Caco-2 (cell line): ENCODE data around the gene STAP1. TPM values are rescaled to one million over a fixed set of nuclear protein-coding genes. Genes with fewer than 3 reads are reported as not detected.

Experiments
- BruUV-seq: library from RNA; stranded (reverse); fragments of 400-500 nt; replicated peaks from 2 replicates; lab custom pipeline; 2021; lab: Mats Ljungman, UMichigan
- CTCF ChIA-PET: fragments of 300-600 bp; sonication (Branson Sonifier 250); formaldehyde crosslinking; loops from one replicate; lab custom pipeline; 2022; ENCODE audit warnings: antibody characterized with exemption; lab: Charles Lee
- POLR2A ChIA-PET: fragments of 300-600 bp; sonication (Branson Sonifier 250); formaldehyde crosslinking; loops from one replicate; lab custom pipeline; 2022; ENCODE audit warnings: antibody characterized with exemption; lab: Charles Lee
- DNase-seq, 2 experiments: peaks; one replicate each; pipeline versions ENCODE4 v3.0.0 to v3.0.0-alpha.2; 2020 to 2022
- H3K27me3 ChIP-seq: replicated peaks from 2 replicates; pipeline ENCODE4 v1.6.0; 2011; ENCODE audit warnings: low read length; ENCODE audit not compliant: control insufficient read depth, insufficient read depth
- H3K36me3 ChIP-seq: 2 replicates; pipeline ENCODE4 v1.5.1; 2011; ENCODE audit warnings: low read length; ENCODE audit not compliant: control insufficient read depth, insufficient read depth
- H3K4me1 ChIP-seq: fragments of 250-450 bp; sonication (Bioruptor Pico); 2 replicates; pipeline ENCODE4 v1.5.1; 2020; ENCODE audit warnings: mild to moderate bottlenecking
- H3K4me3 ChIP-seq: 2 replicates; pipeline ENCODE4 v1.5.1; 2011; ENCODE audit warnings: low read depth, mild to moderate bottlenecking, control low read depth, low read length
- H3K9me3 ChIP-seq: fragments of 250-450 bp; sonication (Bioruptor Pico); 2 replicates; pipeline ENCODE4 v1.5.1; 2020; ENCODE audit warnings: mild to moderate bottlenecking, moderate library complexity
- H3K27ac Mint-ChIP-seq: one replicate; pipeline ENCODE4 v1.8.0; 2022; ENCODE audit warnings: mixed read lengths; ENCODE audit not compliant: unreplicated experiment
- H3K27me3 Mint-ChIP-seq: one replicate; pipeline ENCODE4 v1.8.0; 2022; ENCODE audit warnings: mixed read lengths; ENCODE audit not compliant: insufficient read depth, unreplicated experiment
- H3K36me3 Mint-ChIP-seq: one replicate; pipeline ENCODE4 v1.8.0; 2022; ENCODE audit warnings: mild to moderate bottlenecking, mixed read lengths; ENCODE audit not compliant: insufficient read depth, unreplicated experiment
- H3K4me1 Mint-ChIP-seq: one replicate; pipeline ENCODE4 v1.8.0; 2022; ENCODE audit warnings: low read depth, mixed read lengths; ENCODE audit not compliant: unreplicated experiment
- H3K4me3 Mint-ChIP-seq: one replicate; pipeline ENCODE4 v1.8.0; 2022; ENCODE audit warnings: mild to moderate bottlenecking, moderate library complexity, mixed read lengths; ENCODE audit not compliant: unreplicated experiment
- H3K9me3 Mint-ChIP-seq: one replicate; pipeline ENCODE4 v1.8.0; 2022; ENCODE audit warnings: mixed read lengths; ENCODE audit not compliant: unreplicated experiment
- CTCF ChIP-seq, 2 experiments: fragments of 200-600 bp in 1 of 2; IDR thresholded peaks; 1 replicate in 1 of 2; 2 replicates in 1 of 2; pipeline versions ENCODE4 v1.5.1 to v1.8.0; 2011 to 2022; ENCODE audit warnings: antibody characterized with exemption in 1 of 2, control low read depth in 1 of 2, inconsistent platforms in 1 of 2, low read depth in 1 of 2, low read length in 1 of 2, mild to moderate bottlenecking in 1 of 2, moderate library complexity in 1 of 2; ENCODE audit not compliant: insufficient read depth in 1 of 2, severe bottlenecking in 1 of 2, unreplicated experiment in 1 of 2
- intact Hi-C: fragments of 100-400 bp; cut with micrococcal nuclease; formaldehyde crosslinking; loops from one replicate; pipeline ENCODE4 v1.10.0; 2022; ENCODE audit not compliant: unreplicated experiment
- total RNA-seq: library from RNA; stranded (reverse); gene quantifications from 2 replicates; pipeline ENCODE4 v1.2.3, GENCODE V29; 2022

Gene STAP1
- total RNA-seq, 1 experiment from 2014 or later = not detected

GRCh38 chr4:67545199-67546003 lies 13.1 kb upstream of the STAP1 start, which contains the start of gene CENPC:
Gene CENPC (minus strand): TSS chr4:67545503. CDS start chr4:67545355, 148 bp downstream.
- Mint-ChIP-seq H3K4me1 (peaks cover 11% of the 10 kb centered on the region), H3K4me3 (peak within 1 kb of the TSS; percentile 97), H3K36me3 (peaks cover 28% of the 10 kb centered on the region), H3K9me3 (no peaks in the 10 kb centered on the region), H3K27me3 (no peaks in the 10 kb centered on the region), H3K27ac (peak within 1 kb of the TSS; percentile 99)
- ChIA-PET POLR2A (interaction anchor here (0.7 to 1.0 kb wide), 2 partner anchors 126 to 156 kb away, joined by 3 to 4 read pairs; partner anchors contain the start of gene UBA6), CTCF (no interaction called here)
- Histone ChIP-seq H3K27me3 (no peaks in the 10 kb centered on the region), H3K4me1 (peaks cover 11% of the 10 kb centered on the region; the same call in 1 of the 2 replicates), H3K36me3 (no peaks in the 10 kb centered on the region), H3K4me3 (peak within 1 kb of the TSS; percentile 80), H3K9me3 (no peaks in the 10 kb centered on the region)
- intact Hi-C loops = loop anchor here (1.0 to 5.0 kb wide), 2 partner anchors 87 to 156 kb away; partner anchors contain the start of gene UBA6
- DNase-seq = peak; percentile 95 to 97
- BruUV-seq = no TSS peak
- no peak for TF ChIP-seq CTCF (IDR thresholded peaks at IDR 0.05; ENCODE audit: insufficient read depth in 1 of 2, low read depth in 1 of 2, low read length in 1 of 2, severe bottlenecking in 1 of 2, unreplicated experiment in 1 of 2)

GRCh38 chr4:67546004-67546356 lies 12.5 kb upstream of the STAP1 start:
- intact Hi-C loops = loop anchor here (5.0 kb wide), 1 partner anchor 86 kb away; no protein-coding TSS in a partner anchor
- peaks cover 11% of the 10 kb centered on the region; the same call in 1 of the 2 replicates for H3K4me1 ChIP-seq
- H3K9me3 ChIP-seq = no peaks in the 10 kb centered on the region
- H3K27me3 ChIP-seq = no peaks in the 10 kb centered on the region
- DNase-seq = no peak
- peak overlapping the region; percentile 97 for H3K4me3 Mint-ChIP-seq
- H3K27ac Mint-ChIP-seq = no peak overlapping the region
- no peaks in the 10 kb centered on the region for H3K9me3 Mint-ChIP-seq
- H3K4me1 Mint-ChIP-seq = peaks cover 11% of the 10 kb centered on the region
- ChIA-PET CTCF (no interaction called here), POLR2A (interaction anchor here (0.6 kb wide), 1 partner anchor 502 kb away, joined by 3 read pairs; no protein-coding TSS in a partner anchor)
- H3K36me3 ChIP-seq = no peaks in the 10 kb centered on the region
- no peaks in the 10 kb centered on the region for H3K27me3 Mint-ChIP-seq
- BruUV-seq = TSS peak; percentile 97
- no peak for TF ChIP-seq CTCF (IDR thresholded peaks at IDR 0.05; ENCODE audit: insufficient read depth in 1 of 2, low read depth in 1 of 2, low read length in 1 of 2, severe bottlenecking in 1 of 2, unreplicated experiment in 1 of 2)
- peaks cover 22% of the 10 kb centered on the region for H3K36me3 Mint-ChIP-seq
- peak overlapping the region; percentile 80 for H3K4me3 ChIP-seq

DNA sequence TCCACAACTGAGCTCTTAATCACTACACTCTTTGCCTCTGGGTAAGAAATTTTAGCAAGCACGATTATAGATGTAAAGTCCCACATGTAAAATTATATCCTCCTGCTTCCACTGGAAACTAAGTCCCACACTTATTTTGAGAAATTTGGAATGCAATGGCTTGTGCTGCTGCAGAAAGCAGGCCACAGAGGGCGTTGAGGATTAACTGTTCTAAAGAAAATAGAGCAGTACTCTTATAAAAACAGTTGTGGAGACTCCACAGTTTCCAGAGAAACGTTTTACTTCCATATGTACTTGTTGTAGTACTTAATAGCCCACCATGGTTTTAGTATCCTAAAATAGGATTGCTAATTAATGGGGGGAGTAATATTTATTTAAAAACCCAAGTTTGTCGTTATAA lies 11.6 kb upstream of the STAP1 start:
- Histone ChIP-seq H3K9me3 (no peaks in the 10 kb centered on the region), H3K27me3 (no peaks in the 10 kb centered on the region), H3K4me1 (peaks cover 11% of the 10 kb centered on the region; the same call in 1 of the 2 replicates), H3K36me3 (no peaks in the 10 kb centered on the region), H3K4me3 (no peak overlapping the region)
- Mint-ChIP-seq H3K36me3 (peaks cover 12% of the 10 kb centered on the region), H3K27ac (no peak overlapping the region), H3K4me3 (no peak overlapping the region), H3K9me3 (no peaks in the 10 kb centered on the region), H3K4me1 (peaks cover 11% of the 10 kb centered on the region), H3K27me3 (no peaks in the 10 kb centered on the region)
- BruUV-seq = no TSS peak
- no peak for DNase-seq
- TF ChIP-seq CTCF (IDR thresholded peaks at IDR 0.05; ENCODE audit: insufficient read depth in 1 of 2, low read depth in 1 of 2, low read length in 1 of 2, severe bottlenecking in 1 of 2, unreplicated experiment in 1 of 2) = no peak
- intact Hi-C loops = loop anchor here (5.0 kb wide), 1 partner anchor 85 kb away; no protein-coding TSS in a partner anchor
- ChIA-PET CTCF (no interaction called here), POLR2A (no interaction called here)
